ENCODE measurements around the gene SLC22A7. TPM values are rescaled to one million over a fixed set of nuclear protein-coding genes. Genes with fewer than 3 reads are reported as not detected.
A peak's percentile ranks its signal among the peaks of the same experiment; 100 is the strongest.

The SLC22A7 gene, protein sequence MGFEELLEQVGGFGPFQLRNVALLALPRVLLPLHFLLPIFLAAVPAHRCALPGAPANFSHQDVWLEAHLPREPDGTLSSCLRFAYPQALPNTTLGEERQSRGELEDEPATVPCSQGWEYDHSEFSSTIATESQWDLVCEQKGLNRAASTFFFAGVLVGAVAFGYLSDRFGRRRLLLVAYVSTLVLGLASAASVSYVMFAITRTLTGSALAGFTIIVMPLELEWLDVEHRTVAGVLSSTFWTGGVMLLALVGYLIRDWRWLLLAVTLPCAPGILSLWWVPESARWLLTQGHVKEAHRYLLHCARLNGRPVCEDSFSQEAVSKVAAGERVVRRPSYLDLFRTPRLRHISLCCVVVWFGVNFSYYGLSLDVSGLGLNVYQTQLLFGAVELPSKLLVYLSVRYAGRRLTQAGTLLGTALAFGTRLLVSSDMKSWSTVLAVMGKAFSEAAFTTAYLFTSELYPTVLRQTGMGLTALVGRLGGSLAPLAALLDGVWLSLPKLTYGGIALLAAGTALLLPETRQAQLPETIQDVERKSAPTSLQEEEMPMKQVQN
- not detected in 2 replicates for total RNA-seq (2014; rRNA removed; shearing (Covaris generic))

DNA sequence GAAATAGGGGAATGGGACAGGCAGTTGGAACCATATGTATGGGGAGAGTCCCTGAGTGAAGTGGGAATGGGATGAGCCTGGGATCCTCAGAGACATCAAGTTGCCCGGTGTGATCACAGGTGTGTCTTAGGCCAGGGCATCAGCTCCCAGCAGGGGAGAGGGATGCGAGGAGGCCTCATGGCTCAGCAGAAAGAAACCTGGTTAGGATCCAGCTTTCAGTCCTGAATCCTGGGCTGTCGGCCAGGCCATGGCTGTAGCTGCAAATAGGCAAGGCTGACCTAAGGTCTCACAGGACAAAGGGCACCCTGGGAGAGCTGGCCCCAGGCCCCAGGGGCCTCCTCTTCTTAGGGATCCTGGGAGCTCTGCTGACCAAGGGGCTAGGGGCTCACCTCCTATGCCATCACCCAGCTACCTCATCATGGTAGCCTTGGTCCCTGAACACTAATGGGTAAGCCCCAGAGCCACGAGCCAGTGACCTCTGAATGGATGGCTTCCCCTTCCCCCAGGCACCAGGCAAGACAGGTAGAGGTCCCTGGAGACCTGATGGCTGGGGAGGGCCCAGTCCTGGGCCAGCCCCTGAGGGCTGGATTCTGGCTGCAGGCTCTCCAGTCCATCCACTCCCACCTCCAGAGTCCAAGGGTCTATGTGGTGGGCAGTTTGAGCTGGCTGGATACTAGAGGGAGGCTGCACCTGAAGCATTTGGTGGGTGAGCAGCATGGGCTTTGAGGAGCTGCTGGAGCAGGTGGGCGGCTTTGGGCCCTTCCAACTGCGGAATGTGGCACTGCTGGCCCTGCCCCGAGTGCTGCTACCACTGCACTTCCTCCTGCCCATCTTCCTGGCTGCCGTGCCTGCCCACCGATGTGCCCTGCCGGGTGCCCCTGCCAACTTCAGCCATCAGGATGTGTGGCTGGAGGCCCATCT is at the start of gene SLC22A7:
Gene SLC22A7 (plus strand): TSS at position 617 of the 921 bp plus-strand sequence. CDS start 99 bp downstream, at position 716.
- no peak for DNase-seq (ENCODE audit: low spot score)

DNA sequence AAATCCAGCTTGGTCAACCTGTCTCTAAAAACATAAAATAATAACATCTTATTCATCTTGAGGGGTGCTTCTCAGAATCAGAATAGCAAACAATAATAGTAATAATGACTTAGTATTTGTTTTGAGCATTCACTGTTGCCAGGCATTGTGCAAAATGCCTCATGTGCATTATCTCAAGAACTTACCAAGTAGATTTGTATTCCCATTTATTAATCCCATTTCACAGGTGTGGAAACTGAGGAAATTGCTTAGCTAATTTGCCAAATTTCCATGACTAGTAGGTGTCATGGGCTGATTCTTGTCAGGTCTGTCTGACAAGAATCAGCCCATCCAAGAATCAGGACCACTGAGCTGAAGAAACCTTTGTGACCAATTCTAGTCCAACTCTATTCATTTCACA is 49.3 kb upstream of the SLC22A7 start:
- no peak for DNase-seq (ENCODE audit: low spot score)

DNA sequence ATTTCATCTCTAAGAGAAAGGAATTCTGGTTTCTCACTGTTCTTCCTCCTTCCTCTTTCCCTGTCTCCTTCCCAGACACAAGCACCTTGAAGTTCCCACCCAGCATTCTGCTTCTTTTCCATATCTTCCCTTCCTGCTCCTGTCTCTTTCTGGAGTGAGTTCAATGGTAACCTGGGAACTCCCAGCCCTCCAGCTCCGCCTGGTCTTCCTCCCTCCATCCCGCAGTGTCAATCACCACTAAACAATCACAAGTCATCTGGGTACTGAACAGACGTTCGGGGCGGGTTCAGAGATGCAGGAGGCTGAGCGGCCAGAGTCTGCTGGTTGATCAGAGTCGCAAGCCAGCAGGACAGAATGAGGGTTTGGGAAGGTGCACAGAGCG is 47.1 kb upstream of the SLC22A7 start:
- no peak for DNase-seq (ENCODE audit: low spot score)

DNA sequence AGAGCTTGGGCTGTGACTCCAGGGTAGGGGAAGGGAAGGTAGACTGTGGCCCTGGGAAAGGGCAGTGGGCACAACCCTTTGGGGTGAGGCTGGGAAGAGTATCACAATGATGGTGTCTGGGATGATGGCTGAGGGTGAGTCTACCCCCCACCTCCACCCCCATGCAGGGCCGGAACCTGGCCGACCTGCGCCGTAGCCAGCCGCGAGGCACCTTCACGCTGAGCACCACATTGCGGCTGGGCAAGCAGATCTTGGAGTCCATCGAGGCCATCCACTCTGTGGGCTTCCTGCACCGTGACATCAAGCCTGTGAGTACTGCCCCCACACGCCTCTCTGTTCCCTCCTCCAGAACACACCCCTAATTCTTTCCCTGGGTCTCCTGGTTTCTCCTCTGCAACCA is 44.7 kb upstream of the SLC22A7 start:
- DNase-seq (ENCODE audit: low spot score), result no peak

DNA sequence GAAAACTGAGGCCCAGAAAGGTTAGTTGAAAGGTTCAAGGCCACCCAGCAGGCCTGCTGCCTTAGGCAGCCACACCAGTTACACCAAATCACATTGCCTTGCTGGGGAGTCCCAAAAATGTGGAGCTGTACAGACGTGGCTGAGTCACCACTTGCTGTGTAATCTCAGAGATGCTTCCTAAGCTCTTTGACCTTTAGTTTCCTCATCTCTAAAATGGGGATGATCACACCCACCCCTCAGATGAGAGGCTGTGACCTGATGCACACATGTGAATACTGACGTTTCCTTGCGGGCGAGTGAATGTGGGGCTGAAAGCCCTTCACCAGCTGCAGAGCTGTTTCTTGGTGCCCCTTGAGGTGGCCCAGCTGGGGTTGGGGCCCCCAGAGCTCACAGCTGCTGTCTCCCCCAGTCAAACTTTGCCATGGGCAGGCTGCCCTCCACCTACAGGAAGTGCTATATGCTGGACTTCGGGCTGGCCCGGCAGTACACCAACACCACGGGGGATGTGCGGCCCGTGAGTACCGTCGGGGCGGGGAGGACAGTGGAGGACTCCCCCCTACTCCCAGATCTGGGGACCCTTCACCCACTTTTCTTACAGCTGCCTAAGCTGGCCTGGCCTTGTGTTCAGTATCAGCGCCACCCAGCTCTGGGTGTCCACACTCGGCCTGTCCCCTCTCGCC is 43.8 kb upstream of the SLC22A7 start:
- no peak for DNase-seq (ENCODE audit: low spot score)

DNA sequence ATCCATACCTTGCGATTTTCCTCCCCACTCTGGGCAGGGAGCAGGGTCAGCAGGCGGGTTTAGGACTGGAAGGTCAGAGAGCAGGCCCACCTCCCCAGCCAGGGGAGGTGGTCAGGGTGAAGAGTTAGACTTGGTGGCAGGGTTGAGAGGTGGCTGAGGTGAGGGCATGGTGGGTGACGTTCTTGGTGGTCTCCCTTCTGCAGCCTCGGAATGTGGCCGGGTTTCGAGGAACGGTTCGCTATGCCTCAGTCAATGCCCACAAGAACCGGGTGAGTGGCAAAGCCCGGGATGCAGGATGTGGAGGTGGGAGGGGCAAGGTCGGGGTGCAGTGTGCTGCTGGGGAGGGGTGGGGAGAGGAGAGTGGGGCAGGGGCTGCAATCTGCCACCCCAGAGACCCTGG is 43.2 kb upstream of the SLC22A7 start:
- DNase-seq (ENCODE audit: low spot score), result no peak

DNA sequence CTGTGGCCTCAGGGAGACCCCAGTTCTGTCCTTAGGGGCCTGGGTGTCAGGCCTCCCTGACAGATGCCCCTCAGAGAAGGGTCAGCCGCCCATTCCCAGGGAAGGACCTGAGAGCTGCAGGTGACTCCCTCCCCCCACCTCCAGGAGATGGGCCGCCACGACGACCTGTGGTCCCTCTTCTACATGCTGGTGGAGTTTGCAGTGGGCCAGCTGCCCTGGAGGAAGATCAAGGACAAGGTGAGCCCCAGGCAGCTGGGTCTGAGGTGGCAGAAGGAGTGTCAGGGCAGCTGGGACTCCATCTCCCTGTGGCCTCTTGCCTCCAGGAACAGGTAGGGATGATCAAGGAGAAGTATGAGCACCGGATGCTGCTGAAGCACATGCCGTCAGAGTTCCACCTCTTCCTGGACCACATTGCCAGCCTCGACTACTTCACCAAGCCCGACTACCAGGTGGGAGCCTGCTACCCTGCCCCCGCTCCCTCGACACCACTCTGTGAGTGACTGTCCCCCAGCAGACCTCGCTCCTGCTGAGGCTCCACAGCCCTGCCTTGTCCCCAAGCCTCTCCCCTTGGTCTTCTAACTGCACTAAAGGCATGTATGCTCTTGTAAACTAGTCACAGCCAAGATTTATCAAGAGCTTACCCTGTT is 42.5 kb upstream of the SLC22A7 start:
- DNase-seq (ENCODE audit: low spot score), result no peak

DNA sequence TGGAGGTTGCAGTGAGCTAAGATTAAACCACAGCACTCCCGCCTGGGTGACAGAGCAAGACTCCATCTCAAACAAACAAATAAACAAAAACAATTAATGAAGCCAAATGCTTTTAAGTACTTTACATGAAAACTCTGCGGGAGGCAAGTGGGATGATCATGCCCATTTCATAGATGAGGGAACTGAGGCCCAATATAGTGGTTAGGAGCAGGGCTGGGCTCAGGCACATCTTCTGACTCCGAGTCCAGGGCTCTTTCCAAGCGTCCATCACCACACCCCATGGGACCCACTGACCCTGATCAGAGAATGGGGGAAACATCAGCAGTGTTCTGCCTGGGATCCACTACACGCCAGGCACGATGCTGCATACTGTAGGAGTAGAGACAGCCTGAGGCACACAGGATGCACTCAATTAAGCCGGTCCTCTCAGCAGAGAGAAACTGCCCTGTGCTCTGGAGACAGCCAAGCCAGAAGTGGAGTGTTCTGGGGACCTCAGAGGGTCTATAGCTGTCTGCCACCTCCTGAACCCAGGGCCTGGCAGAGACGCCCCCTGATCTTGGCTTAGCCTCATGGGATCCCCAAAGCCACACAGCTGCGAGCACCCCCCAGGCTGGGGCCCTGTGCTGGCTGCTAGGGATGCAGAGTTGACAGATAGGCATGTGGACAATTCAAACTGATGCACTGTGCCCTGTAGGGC is 41.2 kb upstream of the SLC22A7 start:
- DNase-seq (ENCODE audit: low spot score), result no peak

DNA sequence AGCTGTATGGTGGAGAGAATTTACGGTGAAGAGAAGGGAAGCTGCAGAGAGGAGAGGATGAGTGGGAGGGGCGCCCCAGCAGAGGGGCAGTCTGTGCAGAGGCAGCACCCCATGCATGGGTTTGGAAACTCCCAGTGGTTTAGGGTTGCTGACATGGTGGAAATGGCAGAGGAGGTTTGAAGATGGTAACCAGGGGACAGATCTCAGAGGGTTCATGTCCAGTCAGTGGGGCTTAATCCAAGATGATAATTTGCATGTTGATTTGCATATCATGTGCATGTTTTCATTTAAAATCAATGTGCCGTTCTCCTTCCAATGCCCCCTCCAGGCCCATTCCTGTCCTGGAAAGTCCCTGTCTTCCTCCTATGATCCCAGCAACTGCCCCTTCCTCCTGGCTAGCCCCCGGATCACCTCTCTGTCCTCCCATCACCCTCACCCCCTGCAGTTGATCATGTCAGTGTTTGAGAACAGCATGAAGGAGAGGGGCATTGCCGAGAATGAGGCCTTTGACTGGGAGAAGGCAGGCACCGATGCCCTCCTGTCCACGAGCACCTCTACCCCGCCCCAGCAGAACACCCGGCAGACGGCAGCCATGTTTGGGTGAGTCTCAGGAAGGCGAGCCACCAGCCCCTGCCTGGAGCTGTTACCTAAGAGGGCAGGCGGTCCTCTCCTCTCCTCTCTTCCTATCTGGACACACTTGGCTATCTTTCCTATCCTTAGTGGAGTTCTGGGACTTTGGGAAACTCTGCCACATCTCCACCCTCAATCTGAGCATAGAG is 40.5 kb upstream of the SLC22A7 start:
- no peak for DNase-seq (ENCODE audit: low spot score)

DNA sequence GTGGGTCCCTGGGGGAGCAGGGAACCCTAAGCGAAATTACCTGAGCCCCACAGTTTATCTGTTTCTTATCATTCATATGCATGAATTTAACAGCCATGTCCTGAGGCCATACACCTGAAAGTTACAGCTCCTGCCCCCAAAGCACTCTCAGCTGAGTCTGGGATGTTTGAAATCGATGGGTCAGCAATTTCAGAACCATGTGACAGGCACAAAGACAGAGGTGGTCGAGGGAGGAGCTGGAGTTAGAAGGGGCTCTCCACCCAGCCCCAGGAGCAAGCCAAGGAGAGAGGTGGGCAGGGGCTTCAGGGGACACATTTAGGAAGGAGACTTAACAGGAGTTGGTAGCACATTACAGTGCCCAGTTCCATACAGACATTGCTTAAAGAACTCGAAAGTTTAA is 39.9 kb upstream of the SLC22A7 start:
- no peak for DNase-seq (ENCODE audit: low spot score)

DNA sequence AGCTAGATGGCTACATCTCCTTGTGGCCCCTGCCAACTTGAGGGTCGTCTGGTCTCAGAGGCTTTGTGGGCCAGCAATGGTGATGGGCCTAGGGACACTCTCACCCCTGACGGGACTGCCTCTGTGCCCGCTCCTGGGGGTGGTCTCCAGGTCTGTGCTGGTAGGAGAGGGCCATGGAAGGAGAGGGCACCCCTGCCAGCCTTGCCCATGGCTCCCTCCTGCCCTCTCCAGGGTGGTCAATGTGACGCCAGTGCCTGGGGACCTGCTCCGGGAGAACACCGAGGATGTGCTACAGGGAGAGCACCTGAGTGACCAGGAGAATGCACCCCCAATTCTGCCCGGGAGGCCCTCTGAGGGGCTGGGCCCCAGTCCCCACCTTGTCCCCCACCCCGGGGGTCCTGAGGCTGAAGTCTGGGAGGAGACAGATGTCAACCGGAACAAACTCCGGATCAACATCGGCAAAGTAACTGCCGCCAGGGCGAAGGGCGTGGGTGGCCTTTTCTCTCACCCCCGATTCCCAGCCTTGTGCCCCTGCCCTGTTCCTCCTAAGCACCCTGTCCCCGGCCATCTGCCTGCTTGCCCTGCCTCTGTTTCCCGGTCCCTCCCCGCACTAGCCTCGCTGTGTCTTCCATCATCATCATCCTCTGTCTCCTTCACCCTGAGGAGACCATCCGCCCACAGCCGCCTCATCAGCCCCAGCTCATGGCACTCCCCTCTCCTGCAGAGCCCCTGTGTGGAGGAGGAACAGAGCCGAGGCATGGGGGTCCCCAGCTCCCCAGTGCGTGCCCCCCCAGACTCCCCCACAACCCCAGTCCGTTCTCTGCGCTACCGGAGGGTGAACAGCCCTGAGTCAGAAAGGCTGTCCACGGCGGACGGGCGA is 39.0 kb upstream of the SLC22A7 start:
- no peak for DNase-seq (ENCODE audit: low spot score)

DNA sequence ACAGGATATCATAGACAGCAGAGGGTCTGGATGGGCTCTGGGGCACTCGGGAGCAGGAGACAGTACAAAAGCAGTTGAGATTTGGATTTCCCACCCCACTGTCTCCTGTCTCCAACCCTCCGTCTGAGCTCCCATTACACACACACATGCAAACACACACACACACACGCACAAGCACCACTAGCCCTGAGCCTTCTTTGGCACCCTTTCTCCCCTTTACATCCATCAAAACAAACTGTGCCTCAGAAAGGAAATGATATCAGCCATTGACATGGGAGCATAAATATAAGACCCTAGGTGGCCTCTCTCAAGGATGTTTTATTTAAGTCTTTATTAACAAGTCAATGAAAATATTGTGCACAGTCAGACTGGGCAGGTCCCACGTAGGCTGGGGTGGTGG is 37.3 kb upstream of the SLC22A7 start:
- DNase-seq (ENCODE audit: low spot score), result no peak

DNA sequence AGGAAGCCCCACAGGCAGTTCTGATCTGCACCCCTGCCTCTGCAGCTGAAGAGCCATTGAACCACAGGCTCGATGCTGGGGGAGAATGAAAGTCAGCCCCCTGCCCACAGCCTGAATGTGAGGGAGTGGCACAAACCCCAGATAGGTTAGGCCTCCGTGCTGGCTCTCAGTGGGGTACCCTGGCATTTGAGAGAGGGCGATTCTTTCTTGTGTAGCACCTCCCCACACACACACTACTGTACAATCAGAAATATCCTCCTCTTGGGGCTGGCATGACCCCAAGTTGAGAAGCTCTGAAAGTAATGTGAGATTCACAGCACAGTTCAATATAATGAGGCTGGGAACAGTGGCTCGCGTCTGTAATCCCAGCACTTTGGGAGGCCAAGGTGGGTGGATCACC is 36.9 kb upstream of the SLC22A7 start:
- no peak for DNase-seq (ENCODE audit: low spot score)

DNA sequence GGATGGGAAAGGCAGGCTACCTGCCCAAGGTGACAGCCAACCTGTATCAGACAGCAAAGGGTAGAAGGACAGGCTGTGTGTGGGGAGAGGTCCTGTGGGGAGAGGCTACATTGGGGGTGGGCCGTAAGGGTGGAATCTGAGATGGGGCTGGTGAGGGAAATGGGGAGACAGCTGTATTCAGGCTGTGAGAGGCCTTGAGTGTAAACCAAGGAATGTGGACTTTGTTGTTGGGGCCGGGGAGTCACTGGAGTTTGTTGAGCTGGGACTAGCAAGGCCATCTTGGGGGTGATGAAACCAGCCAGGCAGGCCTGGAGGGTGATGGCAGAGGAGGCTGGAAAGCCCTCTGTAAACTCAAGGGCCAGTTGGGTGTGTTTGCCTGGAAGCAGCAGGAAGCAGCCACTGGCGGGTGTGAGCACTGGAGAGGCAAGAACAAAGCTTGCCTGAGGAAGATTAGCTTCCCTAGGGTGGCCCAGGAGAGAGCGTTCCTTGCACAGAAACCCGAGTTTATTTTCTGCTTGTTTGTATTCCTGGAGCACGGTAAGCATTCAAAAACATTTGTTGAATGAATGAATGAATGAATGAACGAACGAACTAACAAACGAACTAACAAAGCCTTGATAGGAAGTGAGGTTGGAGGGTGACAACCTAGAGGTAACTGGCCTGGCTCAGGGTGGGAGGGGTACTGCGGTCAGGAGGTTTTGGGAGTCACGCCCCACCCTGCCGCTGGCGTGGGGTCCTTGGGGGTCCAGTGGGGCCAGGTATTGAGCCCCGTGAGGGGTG is 35.9 kb upstream of the SLC22A7 start:
- DNase-seq (ENCODE audit: low spot score), result no peak

DNA sequence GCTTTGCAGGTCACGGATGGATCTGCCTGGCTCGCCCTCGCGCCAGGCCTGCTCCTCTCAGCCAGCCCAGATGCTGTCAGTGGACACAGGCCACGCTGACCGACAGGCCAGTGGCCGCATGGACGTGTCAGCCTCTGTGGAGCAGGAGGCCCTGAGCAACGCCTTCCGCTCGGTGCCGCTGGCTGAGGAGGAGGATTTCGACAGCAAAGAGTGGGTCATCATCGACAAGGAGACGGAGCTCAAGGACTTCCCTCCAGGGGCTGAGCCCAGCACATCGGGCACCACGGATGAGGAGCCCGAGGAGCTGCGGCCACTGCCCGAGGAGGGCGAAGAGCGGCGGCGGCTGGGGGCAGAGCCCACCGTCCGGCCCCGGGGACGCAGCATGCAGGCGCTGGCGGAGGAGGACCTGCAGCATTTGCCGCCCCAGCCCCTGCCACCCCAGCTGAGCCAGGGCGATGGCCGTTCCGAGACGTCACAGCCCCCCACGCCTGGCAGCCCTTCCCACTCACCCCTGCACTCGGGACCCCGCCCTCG is 35.2 kb upstream of the SLC22A7 start:
- DNase-seq (ENCODE audit: low spot score), result no peak

DNA sequence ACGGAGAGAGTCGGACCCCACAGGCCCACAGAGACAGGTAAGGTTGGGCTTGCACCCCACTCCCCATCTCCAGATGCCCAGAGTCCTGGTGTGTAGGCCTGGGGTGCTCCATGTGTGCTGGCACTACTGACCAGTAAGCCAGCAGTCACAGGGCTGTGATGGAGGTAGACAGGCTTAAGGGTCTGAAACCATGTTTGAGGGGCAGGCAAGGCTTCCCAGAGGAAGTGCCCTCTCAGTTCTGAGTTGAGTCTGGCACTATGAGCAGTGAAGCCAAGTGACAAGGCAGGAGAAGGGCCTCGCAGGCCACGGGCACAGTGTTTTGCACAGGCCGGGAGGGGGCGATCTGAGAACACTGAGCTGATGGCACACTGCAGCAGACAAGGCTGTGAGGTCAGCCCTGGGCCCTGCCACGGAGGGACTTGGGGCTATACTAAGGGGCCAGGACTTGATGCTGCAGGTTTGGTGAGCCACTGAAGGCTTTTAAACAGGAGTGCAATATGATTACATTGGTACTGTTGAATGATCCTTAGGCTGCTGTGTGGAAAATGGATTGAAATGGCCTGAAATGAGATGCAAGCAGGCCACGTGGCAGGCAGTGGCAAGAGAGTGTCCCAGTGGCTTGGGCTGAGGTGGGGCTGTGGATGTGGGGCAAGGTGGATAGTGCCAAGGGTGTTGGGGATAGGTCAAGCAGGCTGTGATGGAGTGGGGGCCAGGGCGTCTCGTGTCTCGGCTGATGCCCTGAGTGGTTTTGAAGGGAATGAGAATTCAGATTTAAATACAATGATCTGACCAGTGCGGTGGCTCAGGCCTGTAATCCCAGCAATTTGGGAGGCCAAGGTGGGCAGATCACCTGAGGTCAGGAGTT is 34.5 kb upstream of the SLC22A7 start:
- DNase-seq (ENCODE audit: low spot score), result peak; percentile 54

DNA sequence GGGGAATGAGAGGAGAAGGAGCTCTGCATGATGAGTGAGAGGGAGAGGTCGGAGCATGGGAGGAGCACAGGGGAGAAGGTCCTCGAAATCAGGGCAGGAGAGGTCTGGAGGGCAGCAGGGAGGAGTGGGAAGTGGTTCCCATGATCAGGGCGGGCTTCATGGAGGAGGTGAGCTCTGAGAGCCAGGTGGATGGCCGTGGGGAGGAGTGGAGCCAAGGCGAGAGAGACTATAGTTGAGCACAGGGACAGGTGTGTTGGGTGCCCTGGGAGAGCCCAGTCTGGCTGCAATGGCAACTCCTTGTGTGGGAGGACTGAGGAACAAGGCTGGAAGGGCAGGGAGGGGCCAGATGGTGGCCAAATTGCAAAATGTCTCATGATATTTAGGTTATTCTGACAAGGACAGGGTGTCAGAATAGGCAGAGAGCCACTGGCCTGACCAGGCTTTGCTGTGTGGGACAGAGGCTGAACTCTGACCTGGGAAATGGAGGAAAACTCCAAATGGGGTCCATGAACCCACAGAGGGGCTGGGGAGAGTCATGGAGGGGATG is 33.4 kb upstream of the SLC22A7 start:
- no peak for DNase-seq (ENCODE audit: low spot score)

Data from A172 (cell line).